ENCODE data around the gene EGFL7. TPM values are rescaled to one million over a fixed set of nuclear protein-coding genes. Genes with fewer than 3 reads are reported as not detected.
"Not testable (repeated sequence)": the region's sequence is repeated elsewhere in the genome, so short reads cannot be mapped to it uniquely, and the experiment has no call there.

The EGFL7 gene
- total RNA-seq, 1 experiment from 2014 or later = 60.2 TPM

GRCh38 chr9:136624184-136624951 lies 38.3 kb upstream of the EGFL7 start:
- DNase-seq (ENCODE audit: low spot score) = no peak

DNA sequence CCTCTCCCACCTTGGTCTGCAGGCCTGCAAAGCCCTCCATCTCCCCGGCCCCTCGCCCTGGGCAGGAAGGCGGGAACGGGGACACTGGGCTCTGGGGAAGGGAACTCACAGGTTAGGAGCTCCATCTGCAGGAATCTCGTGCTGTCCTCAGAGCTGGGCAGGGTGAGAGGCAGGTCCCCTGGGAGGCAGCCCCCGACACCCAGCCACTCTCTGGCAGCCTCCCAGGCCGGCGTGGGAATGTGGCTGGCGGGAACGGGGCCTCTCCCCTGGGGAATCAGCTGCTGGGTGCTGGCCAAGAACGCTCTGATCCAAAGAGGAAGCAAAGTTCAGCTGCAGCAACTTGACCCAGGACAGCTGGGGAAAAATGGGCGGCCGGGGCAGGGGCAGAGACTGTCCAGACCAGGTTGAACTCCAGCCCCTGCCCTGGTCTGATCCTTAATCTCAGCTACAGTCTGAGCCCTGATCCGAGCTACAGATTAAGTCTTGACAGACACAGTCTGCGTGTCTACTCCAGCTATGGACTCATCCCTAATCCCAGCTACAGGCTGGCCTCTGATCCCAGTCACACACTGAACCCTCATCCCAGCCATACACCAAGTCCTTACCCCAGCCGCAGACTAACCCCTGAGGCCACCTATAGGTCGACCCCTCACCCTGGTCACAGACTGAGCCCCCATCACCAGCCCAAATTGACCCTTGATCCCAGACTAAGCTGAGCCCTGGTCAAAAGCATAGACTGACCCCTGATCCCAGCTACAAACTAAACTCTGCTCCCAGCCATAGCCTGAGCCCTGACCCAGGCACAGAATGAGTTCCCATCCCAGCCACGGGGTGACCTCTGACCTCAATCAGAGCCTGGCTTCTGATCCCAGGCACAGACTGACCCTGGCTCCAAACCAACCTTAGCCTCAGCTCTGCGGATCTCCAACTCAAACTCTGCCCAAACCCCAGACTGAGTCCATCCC lies 37.3 kb upstream of the EGFL7 start:
- no peak for DNase-seq (ENCODE audit: low spot score)

- no peak for DNase-seq (ENCODE audit: low spot score)
Observed at GRCh38 chr9:136626066-136626725, 36.5 kb upstream of the EGFL7 start.

DNA sequence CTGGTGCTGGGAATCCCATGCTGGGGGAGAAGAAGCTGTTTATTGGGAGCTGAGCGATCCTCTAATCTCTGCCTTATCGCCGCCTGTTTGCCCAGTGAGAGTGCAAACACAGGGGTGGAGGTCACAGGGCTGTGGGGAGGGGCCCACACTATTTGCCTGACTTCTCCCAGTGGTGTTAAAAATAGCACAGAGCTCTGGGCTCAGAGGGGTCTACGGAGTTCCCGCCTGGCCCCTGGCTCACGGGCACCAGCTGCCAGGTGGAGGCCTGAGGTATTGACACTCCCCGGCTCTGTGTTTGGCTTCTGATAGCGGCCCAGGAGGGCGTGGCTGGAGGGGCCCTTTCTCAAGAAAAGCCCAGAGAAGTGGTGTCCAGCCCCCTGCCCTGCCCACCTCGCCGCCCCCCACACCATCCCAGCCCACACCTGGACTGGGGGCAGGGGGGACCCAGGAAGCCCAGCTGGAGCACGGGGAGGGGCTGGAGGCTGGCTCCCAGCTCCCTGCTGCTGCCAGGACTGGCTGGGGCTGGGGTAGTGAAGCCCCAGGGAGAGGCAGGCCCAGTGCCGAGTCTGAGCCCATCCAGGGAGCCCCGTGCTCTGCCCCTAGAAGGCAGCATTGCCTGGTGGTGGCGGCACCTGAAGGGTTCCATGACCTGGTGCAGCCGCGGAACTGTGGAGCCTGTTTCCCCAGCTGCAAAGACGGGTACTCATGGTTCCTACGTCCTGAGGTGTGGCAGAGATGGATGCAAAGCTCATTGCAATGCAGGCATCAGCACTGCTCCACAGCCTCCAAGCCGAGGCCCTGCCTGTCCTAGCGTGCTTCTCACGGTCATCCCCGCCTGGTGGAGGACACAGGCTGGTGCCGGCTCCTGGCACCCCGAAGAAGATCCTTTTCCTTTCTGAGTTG lies 35.7 kb upstream of the EGFL7 start:
- DNase-seq (ENCODE audit: low spot score) = no peak

DNA sequence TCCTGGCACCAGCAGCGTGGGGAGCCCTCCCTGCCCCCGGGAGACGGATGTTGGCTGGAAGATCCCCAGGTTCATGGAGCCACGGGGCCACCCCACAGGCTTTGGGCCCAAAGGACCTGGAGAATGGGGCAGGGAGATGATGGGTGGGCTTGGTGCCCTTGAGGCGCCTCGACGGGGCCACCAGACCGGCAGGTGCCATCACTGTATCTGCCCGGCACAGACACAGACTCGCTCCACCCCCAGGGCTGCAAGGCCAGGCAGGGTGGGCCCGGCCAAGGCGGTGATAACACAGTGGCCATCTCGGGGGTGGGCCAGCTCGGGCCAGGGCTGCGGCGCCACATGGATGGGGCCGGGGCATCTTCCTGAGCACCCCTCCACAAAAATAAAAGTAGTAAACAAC lies 35.0 kb upstream of the EGFL7 start:
- no peak for DNase-seq (ENCODE audit: low spot score)

DNA sequence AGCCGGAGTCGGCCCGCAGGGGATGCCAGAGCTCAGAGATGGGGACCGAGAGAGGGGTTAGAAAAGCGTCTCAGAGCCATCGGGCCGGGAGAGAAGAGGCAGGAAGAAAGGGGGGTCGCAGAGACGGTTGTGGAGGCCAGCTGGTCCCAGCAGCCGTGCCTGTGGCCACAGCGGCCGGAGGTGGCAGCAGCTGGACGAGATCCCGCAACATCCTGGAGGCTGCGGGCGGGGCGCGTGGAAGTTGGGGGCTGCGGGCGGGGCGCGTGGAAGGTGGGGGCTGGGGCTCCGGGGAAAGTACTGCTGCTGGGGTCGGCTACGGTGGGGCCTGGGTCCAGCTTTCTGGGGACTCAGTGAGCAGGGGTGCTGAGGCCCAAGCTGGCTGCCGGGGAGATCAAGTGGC lies 34.4 kb upstream of the EGFL7 start:
- no peak for DNase-seq (ENCODE audit: low spot score)

DNA sequence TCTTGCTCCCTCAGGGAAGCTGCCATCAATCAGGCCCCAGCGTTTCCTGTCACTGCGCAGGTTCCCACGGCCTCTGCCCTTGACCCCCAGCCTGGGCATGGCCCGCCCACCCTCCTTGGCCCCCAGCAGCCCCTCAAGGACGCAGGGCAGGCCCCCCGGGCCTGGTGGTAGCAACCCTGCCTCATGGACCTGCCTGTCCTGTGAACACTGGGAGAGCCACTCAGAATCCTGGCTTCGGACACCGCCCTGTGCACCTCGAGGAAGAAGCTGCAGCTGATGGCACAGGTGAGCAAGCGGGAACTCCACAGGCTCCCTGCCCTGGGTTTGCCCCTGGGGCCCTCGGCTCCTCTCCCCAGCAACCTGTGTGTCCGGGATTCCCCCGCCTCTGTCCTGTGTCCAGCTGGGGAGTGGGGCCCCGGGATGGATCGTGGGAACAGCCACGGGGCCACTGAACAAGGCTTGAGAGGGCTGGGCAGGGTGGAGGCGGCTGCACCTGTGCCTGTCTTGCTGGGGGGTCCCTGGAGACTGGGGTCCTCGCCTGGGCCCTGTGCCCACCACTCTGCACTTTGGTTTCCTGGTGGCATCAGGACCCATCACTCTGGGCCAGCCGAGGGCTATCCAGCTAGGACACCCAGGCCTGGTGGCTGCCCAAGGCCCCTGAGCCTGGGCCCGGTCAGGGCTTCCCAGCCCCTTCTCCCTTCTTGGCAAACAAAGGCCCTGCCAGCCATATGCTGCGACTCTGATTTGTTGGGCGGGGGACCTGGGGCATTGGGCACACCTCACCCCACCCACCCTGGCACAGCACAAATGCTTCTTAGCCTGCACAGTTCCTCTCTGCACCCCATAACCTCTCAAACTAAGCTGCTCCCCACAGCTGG lies 33.5 kb upstream of the EGFL7 start:
- no peak for DNase-seq (ENCODE audit: low spot score)

DNA sequence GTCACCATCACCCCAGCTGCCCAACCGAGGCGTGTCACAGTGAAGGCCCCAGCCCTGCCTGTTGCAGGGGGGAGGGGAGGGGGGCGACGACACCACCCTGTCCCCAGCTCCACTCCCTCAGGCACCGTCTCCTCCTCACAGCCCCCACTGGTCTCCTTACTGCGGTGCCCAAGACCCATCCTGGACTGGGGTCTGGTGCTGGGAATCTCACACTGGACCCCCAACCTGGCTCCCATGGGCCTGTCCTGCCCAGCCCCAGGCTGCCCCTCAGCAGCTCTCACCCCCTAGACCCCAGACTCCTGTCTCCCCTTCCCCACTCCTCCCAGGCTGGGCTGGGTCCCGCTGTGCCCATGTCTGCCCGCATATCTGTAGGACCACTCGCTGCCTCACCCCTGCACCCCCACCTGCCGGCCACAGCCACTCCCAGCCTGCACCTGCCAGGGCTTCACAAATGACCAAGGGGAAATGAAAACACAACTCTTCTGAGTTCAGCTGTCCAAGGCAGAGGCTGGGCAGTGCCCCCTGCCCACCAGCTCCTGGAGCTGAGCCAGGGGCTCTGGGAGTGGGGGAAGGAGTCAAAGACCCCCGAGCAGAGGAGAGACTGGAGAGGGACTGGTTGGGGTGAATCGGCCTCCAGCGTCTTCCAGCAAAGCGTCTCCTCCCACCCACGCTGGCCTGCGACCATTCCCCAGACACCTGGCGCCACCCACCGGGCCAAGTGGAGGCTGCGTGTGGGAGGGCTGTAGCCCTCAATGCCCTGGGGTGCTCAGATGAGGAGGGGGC lies 32.6 kb upstream of the EGFL7 start:
- DNase-seq (ENCODE audit: low spot score) = no peak

DNA sequence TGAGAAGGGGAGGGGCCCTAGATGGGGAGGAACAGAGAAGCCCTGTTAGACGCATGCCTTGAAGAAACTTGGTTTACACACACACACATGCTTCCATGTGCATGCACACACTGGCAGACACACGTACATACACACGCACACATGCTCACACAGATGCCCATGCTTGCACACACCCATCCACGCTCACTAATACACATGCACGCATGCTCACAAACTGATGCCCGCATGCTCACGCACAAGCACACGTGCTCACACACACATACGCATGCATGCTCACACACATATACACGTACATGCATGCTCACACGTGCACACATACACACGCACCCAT lies 32.1 kb upstream of the EGFL7 start:
- DNase-seq (ENCODE audit: low spot score) = no peak

- peak; percentile 69 for DNase-seq (ENCODE audit: low spot score)
Observed at GRCh38 chr9:136631038-136632000, 31.4 kb upstream of the EGFL7 start.

DNA sequence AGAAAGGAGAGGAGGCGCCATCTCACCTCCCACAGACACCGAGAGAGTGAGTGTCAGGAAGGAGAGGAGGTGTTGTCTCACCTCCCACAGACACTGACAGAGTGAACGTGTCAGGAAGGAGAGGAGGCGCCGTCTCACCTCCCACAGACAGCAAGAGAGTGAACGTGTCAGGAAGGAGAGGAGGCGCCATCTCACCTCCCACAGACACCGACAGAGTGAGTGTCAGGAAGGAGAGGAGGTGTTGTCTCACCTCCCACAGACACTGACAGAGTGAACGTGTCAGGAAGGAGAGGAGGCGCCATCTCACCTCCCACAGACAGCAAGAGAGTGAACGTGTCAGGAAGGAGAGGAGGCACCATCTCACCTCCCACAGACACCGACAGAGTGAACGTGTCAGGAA lies 30.6 kb upstream of the EGFL7 start:
- not testable (repeated sequence) for DNase-seq (ENCODE audit: low spot score)

GRCh38 chr9:136632491-136633106 lies 30.1 kb upstream of the EGFL7 start:
- not testable (repeated sequence) for DNase-seq (ENCODE audit: low spot score)

DNA sequence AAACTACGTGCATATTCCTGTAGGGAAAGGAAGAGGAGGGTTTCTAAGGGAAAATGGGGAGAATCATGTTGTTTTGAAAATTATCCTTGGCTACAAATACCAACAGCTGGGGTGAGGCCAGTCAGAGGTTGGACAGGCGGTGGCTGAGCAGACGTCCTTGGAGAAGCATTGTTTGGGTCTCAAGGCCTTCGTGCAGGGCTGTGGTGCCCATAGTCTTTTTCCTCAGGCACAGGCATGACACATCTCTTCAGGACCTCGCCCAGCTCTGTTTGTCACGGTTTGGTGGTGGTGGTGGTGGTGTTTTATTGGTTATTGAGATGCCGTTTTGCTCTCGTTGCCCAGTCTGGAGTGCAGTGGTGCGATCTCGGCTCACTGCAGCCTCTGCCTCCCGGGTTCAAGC lies 27.8 kb upstream of the EGFL7 start:
- DNase-seq (ENCODE audit: low spot score) = peak; percentile 46

DNA sequence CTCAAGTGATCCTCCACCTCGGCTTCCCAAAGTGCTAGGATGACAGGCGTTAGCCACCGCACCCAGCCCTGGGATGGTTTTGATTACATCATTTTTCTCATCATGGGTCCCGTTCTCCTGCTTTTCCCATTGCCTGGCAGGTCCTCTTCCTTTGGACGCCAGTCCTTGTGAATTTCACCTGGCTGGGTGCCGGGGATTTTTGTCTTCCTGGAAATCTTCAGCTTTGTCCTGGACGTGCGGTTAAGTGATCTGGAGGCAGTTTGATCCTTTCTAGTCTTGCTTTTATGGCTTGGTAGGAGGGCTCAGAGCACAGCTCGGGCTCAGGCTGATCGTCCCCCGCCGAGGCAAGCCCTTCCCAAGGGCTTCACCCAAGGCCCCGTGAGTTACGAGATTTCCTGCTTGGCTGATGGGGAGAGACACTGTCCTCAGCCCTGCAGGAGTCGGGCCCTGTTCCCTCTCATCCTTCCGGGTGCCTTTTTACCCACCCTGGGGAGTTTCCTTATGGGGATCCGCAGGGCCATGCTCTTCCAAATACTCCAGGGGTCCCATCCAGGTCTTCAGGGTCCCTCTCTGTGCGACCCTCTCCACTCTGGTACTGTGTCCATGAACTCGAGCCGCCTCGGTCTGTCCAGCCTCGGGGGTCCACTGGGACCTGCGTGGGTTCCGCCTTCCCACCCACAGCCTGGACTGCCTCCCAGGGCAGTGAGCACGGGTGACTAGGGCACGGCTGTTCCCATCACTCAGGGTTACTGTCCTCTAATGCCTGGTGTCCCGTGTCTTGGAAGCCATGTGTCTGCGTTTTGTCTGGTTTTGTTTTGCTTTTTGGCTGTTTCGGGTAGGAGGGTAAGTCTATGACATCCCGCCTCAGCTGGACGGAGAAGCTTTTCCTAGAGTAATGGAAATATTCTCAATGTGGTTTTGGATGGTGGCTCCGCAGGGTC lies 22.3 kb upstream of the EGFL7 start:
- DNase-seq (ENCODE audit: low spot score) = no peak

DNA sequence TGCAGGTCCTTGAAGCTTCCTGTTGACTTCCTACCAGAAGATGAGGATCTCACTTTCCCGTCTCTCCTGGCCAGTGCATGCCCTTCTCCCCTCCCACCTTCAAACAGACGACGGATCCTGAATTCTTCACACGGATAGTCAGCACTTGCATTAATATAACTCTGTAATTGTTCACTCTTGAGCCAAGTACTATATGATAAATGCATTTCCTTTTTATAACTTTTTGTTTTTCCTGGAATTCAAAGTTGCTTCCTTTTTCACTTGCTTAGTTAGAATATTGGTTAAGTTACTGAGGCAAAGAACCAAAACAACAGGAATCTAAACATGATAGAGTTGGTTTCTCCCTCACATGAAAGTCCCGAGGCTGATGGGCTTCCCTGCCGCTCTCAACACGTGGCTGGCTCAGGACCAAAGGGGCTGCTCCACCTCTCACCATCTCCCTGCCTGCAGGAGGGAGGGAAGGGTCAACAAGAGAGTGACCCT lies 20.2 kb upstream of the EGFL7 start:
- no peak for DNase-seq (ENCODE audit: low spot score)

DNA sequence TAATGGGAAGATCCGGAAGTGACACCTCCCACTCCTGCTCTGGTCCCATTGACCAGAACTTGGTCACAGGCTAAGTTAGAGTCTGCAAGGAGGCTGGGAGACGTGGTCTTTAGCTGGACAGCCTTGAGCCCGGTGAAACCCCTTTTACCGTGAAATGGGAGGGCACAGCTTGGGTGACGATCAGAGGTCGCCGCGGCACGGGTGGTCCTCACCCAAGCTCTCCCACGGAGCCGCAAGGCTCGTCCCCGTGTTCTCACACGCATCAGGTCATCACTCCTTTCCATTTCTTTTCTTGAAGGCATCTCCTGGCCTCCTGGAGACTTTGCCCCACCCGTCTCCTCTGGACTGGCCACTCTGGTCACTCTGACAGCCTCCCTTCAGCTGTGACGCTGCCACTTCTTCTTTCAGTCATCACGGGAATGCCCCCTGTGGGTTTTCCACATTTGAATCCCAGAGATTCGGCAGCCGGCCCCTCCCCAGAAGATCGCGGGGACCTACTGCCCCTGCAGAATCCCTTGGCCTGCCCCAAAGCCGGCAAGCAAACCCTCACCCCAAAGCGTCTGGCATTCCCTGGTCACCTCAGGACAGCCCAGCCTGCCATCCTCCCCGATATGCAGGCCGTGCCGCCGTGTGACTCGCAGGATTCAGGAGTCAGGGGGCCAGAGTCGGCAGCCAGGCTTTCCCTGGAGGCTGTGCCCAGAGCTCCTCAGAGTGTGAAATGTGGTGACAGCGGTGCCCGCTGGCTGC lies 18.9 kb upstream of the EGFL7 start:
- no peak for DNase-seq (ENCODE audit: low spot score)

Data from H4 (cell line).